ENCODE data around the gene APC.

- TF ChIP-seq CTCF (conservative IDR thresholded peaks at IDR 0.05 in 1 of 2, IDR thresholded peaks at IDR 0.05 in 1 of 2; ENCODE audit: extremely low read depth in 1 of 2, insufficient read depth in 1 of 2, low read depth in 1 of 2, low read length in 2 of 2) (no peak), EZH2 (IDR thresholded peaks at IDR 0.05; ENCODE audit: borderline replicate concordance, low read length) (no peak)
These were observed 86.0 kb downstream of the APC start for GRCh38 chr5:112823656-112824055.
